ENCODE measurements around the gene POMP. TPM values are rescaled to one million over a fixed set of nuclear protein-coding genes. Genes with fewer than 3 reads are reported as not detected.

Gene POMP
- 105 to 133 TPM (median 111 TPM) in 5 replicates for total RNA-seq (2022; extraction: Qiagen RNA extraction)

GRCh38 chr13:28658796-28659620 is at the start of gene POMP:
Gene POMP, plus strand, starts transcription at chr13:28659130. Its CDS starts 55 bp downstream, at chr13:28659185.

GRCh38 chr13:28718543-28719226 is 59.8 kb downstream of the POMP start, which contains the start of gene SLC46A3:
Gene SLC46A3, minus strand, starts transcription at chr13:28718970. Its CDS starts 972 bp downstream, at chr13:28717998.

Other genes with a start within 250 kb of the POMP start
- 0.02 to 0.04 TPM in 2 of 5 replicates, not detected in the others for gene FLT1, start 164.0 kb upstream of the POMP start, total RNA-seq (2022; extraction: Qiagen RNA extraction)
- 1.4 to 2.5 TPM (median 1.5 TPM) in 5 replicates for gene SLC46A3, start 59.8 kb downstream of the POMP start, total RNA-seq (2022; extraction: Qiagen RNA extraction)
- 0.01 TPM in 1 of 5 replicates, not detected in the others for gene MTUS2, start 161.2 kb downstream of the POMP start, total RNA-seq (2022; extraction: Qiagen RNA extraction)